Activated CD4-positive, alpha-beta memory T cell treated with anti-CD3 and anti-CD28 coated beads, Interleukin-2, amount 10 ng/mL, durations not matched to agents 7 days and 5 days (primary cell): ENCODE data around the gene ACLY. TPM values are rescaled to one million over a fixed set of nuclear protein-coding genes. Genes with fewer than 3 reads are reported as not detected.

Source experiments
- CTCF ChIA-PET: fragments of 350-600 bp; sonication (Branson Sonifier 250); formaldehyde crosslinking; loops from one replicate; lab custom pipeline; 2021; ENCODE audit warnings: antibody characterized with exemption, inconsistent platforms; lab: Charles Lee
- POLR2A ChIA-PET: fragments of 350-600 bp; sonication (Branson Sonifier 250); formaldehyde crosslinking; loops from one replicate; lab custom pipeline; 2021; ENCODE audit warnings: antibody characterized with exemption; lab: Charles Lee
- DNase-seq: peaks from one replicate; pipeline ENCODE4 v3.0.0-alpha.2; 2020
- H3K27ac Mint-ChIP-seq: one replicate; pipeline ENCODE4 v1.8.0; 2021; ENCODE audit warnings: mild to moderate bottlenecking, mixed read lengths
- H3K27me3 Mint-ChIP-seq: one replicate; pipeline ENCODE4 v1.8.0; 2021; ENCODE audit warnings: mixed read lengths
- H3K36me3 Mint-ChIP-seq: one replicate; pipeline ENCODE4 v1.8.0; 2021; ENCODE audit warnings: low read depth, mixed read lengths
- H3K4me1 Mint-ChIP-seq: one replicate; pipeline ENCODE4 v1.8.0; 2021; ENCODE audit warnings: mixed read lengths
- H3K4me3 Mint-ChIP-seq: one replicate; pipeline ENCODE4 v1.8.0; 2021; ENCODE audit warnings: mild to moderate bottlenecking, mixed read lengths
- H3K9me3 Mint-ChIP-seq: one replicate; pipeline ENCODE4 v1.8.0; 2021; ENCODE audit warnings: mixed read lengths
- total RNA-seq, 2 experiments: library from RNA; stranded (reverse); gene quantifications; one replicate each; pipeline ENCODE4 v1.2.3, GENCODE V29; 2021

The ACLY gene
- total RNA-seq, 2 experiments from 2014 or later: 177 to 183 TPM

- H3K9me3 Mint-ChIP-seq: no peaks in the 10 kb centered on the region
- H3K36me3 Mint-ChIP-seq: peaks cover 23% of the 10 kb centered on the region
- POLR2A ChIA-PET: interaction anchor here (0.8 to 4.0 kb wide), 15 partner anchors 10 to 230 kb away, joined by 3 to 108 read pairs (median 8); partner anchors contain the start of genes CNP, DHX58, DNAJC7 and EIF1
- H3K4me3 Mint-ChIP-seq: peak overlapping the region; percentile 96
- no peak for DNase-seq
- peak overlapping the region; percentile 90 for H3K27ac Mint-ChIP-seq
- no peaks in the 10 kb centered on the region for H3K27me3 Mint-ChIP-seq
- CTCF ChIA-PET: interaction anchor here (1.0 to 2.5 kb wide), 10 partner anchors 9 to 240 kb away, joined by 3 to 21 read pairs (median 4); partner anchors contain the start of genes DNAJC7, EIF1, KLHL11 and NKIRAS2
- peaks cover 33% of the 10 kb centered on the region for H3K4me1 Mint-ChIP-seq
These were observed 540 bp upstream of the ACLY start for GRCh38 chr17:41919165-41919817.

- H3K4me1 Mint-ChIP-seq: peaks cover 41% of the 10 kb centered on the region
- POLR2A ChIA-PET: interaction anchor here (0.7 to 4.0 kb wide), 25 partner anchors 9 to 1443 kb away, joined by 3 to 108 read pairs (median 4); partner anchors contain the start of genes CNP, DHX58, DNAJC7 and EIF1
- no peaks in the 10 kb centered on the region for H3K9me3 Mint-ChIP-seq
- DNase-seq: peak; percentile 38
- H3K27me3 Mint-ChIP-seq: no peaks in the 10 kb centered on the region
- peak overlapping the region; percentile 90 for H3K27ac Mint-ChIP-seq
- CTCF ChIA-PET: interaction anchor here (1.0 to 2.5 kb wide), 9 partner anchors 11 to 229 kb away, joined by 3 to 21 read pairs (median 6); partner anchors contain the start of genes CNP, DNAJC7, EIF1 and JUP
- H3K36me3 Mint-ChIP-seq: peaks cover 35% of the 10 kb centered on the region
- H3K4me3 Mint-ChIP-seq: peak overlapping the region; percentile 96
These were observed 955 bp downstream of the ACLY start for GRCh38 chr17:41917679-41918313.

- peaks cover 41% of the 10 kb centered on the region for H3K4me1 Mint-ChIP-seq
These were observed 1.6 kb downstream of the ACLY start for GRCh38 chr17:41917192-41917591.

GRCh38 chr17:41915566-41915965 lies 3.2 kb downstream of the ACLY start:
- Mint-ChIP-seq H3K27ac (no peak overlapping the region), H3K4me3 (peak overlapping the region; percentile 3), H3K27me3 (no peaks in the 10 kb centered on the region), H3K9me3 (no peaks in the 10 kb centered on the region), H3K4me1 (peaks cover 41% of the 10 kb centered on the region), H3K36me3 (peaks cover 55% of the 10 kb centered on the region)
- DNase-seq: no peak
- POLR2A ChIA-PET: interaction anchor here (0.9 to 1.0 kb wide), 2 partner anchors 15 to 48 kb away, joined by 3 read pairs; partner anchors contain the start of gene ODAD4
- CTCF ChIA-PET: no interaction called here

More at GRCh38 chr17:41917192-41917591, 1.6 kb downstream of the ACLY start:
- DNase-seq: no peak
- Mint-ChIP-seq H3K27me3 (no peaks in the 10 kb centered on the region), H3K4me3 (peak overlapping the region; percentile 96), H3K36me3 (peaks cover 41% of the 10 kb centered on the region), H3K9me3 (no peaks in the 10 kb centered on the region), H3K27ac (peak overlapping the region; percentile 90)
- ChIA-PET CTCF (interaction anchor here (1.2 to 2.5 kb wide), 4 partner anchors 13 to 131 kb away, joined by 3 to 21 read pairs (median 8); partner anchors contain the start of genes DNAJC7, JUP and ODAD4), POLR2A (interaction anchor here (1.0 to 4.0 kb wide), 13 partner anchors 8 to 228 kb away, joined by 3 to 108 read pairs (median 9); partner anchors contain the start of genes CNP, DHX58, DNAJC7 and EIF1)

- H3K4me1 Mint-ChIP-seq: peaks cover 39% of the 10 kb centered on the region
- no peak overlapping the region for H3K27ac Mint-ChIP-seq
- ChIA-PET CTCF (no interaction called here), POLR2A (interaction anchor here (0.7 to 1.0 kb wide), 3 partner anchors 16 to 50 kb away, joined by 3 read pairs; partner anchors contain the start of genes KLHL11 and ODAD4)
- no peak for DNase-seq
- H3K4me3 Mint-ChIP-seq: no peak overlapping the region
- no peaks in the 10 kb centered on the region for H3K9me3 Mint-ChIP-seq
- H3K27me3 Mint-ChIP-seq: no peaks in the 10 kb centered on the region
- peaks cover 60% of the 10 kb centered on the region for H3K36me3 Mint-ChIP-seq
These were observed 3.7 kb downstream of the ACLY start for GRCh38 chr17:41915020-41915419.

GRCh38 chr17:41914358-41914766 lies 4.4 kb downstream of the ACLY start:
- POLR2A ChIA-PET: interaction anchor here (0.7 kb wide), 1 partner anchor 49 kb away, joined by 3 read pairs; the partner anchor contains the start of gene KLHL11
- Mint-ChIP-seq H3K4me3 (no peak overlapping the region), H3K27ac (no peak overlapping the region)

GRCh38 chr17:41913798-41914197 lies 5.0 kb downstream of the ACLY start:
- POLR2A ChIA-PET: no interaction called here
- Mint-ChIP-seq H3K27me3 (no peaks in the 10 kb centered on the region), H3K27ac (no peak overlapping the region), H3K36me3 (peaks cover 71% of the 10 kb centered on the region), H3K9me3 (no peaks in the 10 kb centered on the region), H3K4me1 (peaks cover 33% of the 10 kb centered on the region), H3K4me3 (no peak overlapping the region)
- no peak for DNase-seq
- CTCF ChIA-PET: interaction anchor here (0.8 kb wide), 1 partner anchor 49 kb away, joined by 5 read pairs; no protein-coding TSS in a partner anchor

More at GRCh38 chr17:41914358-41914766, 4.4 kb downstream of the ACLY start:
- H3K27me3 Mint-ChIP-seq: no peaks in the 10 kb centered on the region
- CTCF ChIA-PET: interaction anchor here (0.5 to 0.8 kb wide), 2 partner anchors 33 to 49 kb away, joined by 3 to 5 read pairs; no protein-coding TSS in a partner anchor
- H3K36me3 Mint-ChIP-seq: peaks cover 67% of the 10 kb centered on the region
- H3K4me1 Mint-ChIP-seq: peaks cover 35% of the 10 kb centered on the region
- no peaks in the 10 kb centered on the region for H3K9me3 Mint-ChIP-seq
- no peak for DNase-seq

- H3K9me3 Mint-ChIP-seq: no peaks in the 10 kb centered on the region
- ChIA-PET CTCF (interaction anchor here (0.6 kb wide), 1 partner anchor 71 kb away, joined by 3 read pairs; no protein-coding TSS in a partner anchor), POLR2A (no interaction called here)
- H3K4me3 Mint-ChIP-seq: no peak overlapping the region
- H3K4me1 Mint-ChIP-seq: peaks cover 33% of the 10 kb centered on the region
- H3K36me3 Mint-ChIP-seq: peaks cover 75% of the 10 kb centered on the region
- no peak overlapping the region for H3K27ac Mint-ChIP-seq
- DNase-seq: no peak
- no peaks in the 10 kb centered on the region for H3K27me3 Mint-ChIP-seq
These were observed 5.8 kb downstream of the ACLY start for GRCh38 chr17:41912925-41913324.

GRCh38 chr17:41910701-41911391 lies 7.9 kb downstream of the ACLY start:
- Mint-ChIP-seq H3K27ac (no peak overlapping the region), H3K36me3 (peaks cover 86% of the 10 kb centered on the region), H3K4me3 (no peak overlapping the region), H3K4me1 (peaks cover 21% of the 10 kb centered on the region), H3K27me3 (no peaks in the 10 kb centered on the region), H3K9me3 (no peaks in the 10 kb centered on the region)
- ChIA-PET CTCF (no interaction called here), POLR2A (interaction anchor here (1.1 kb wide), 1 partner anchor 55 kb away, joined by 3 read pairs; no protein-coding TSS in a partner anchor)
- DNase-seq: no peak

GRCh38 chr17:41909088-41909487 lies 9.7 kb downstream of the ACLY start:
- H3K27me3 Mint-ChIP-seq: no peaks in the 10 kb centered on the region
- CTCF ChIA-PET: no interaction called here
- H3K9me3 Mint-ChIP-seq: no peaks in the 10 kb centered on the region
- POLR2A ChIA-PET: interaction anchor here (1.4 kb wide), 1 partner anchor 9 kb away, joined by 5 read pairs; no protein-coding TSS in a partner anchor
- DNase-seq: no peak
- peaks cover 90% of the 10 kb centered on the region for H3K36me3 Mint-ChIP-seq
- no peak overlapping the region for H3K4me3 Mint-ChIP-seq
- peaks cover 7% of the 10 kb centered on the region for H3K4me1 Mint-ChIP-seq
- no peak overlapping the region for H3K27ac Mint-ChIP-seq

GRCh38 chr17:41907633-41908539 lies 10.9 kb downstream of the ACLY start:
- POLR2A ChIA-PET: no interaction called here

More at GRCh38 chr17:41907633-41908539, 10.9 kb downstream of the ACLY start:
- H3K4me1 Mint-ChIP-seq: peaks cover under 1% of the 10 kb centered on the region
- H3K36me3 Mint-ChIP-seq: peaks cover 83% of the 10 kb centered on the region
- no peak for DNase-seq
- no peak overlapping the region for H3K27ac Mint-ChIP-seq
- no peaks in the 10 kb centered on the region for H3K9me3 Mint-ChIP-seq
- no peaks in the 10 kb centered on the region for H3K27me3 Mint-ChIP-seq
- H3K4me3 Mint-ChIP-seq: no peak overlapping the region
- CTCF ChIA-PET: interaction anchor here (0.7 kb wide), 1 partner anchor 25 kb away, joined by 3 read pairs; no protein-coding TSS in a partner anchor
